Lung (tissue), 12 donors: ENCODE data around the gene IGF2R. TPM values are rescaled to one million over a fixed set of nuclear protein-coding genes. Genes with fewer than 3 reads are reported as not detected.

Experiments used
- ATAC-seq: fragments of 200-7000 bp; cut with Tn5 transposase; one replicate; pipeline ENCODE4 v1.9.1; 2020; ENCODE audit warnings: moderate number of reproducible peaks; ENCODE audit not compliant: insufficient read depth, low FRiP score
- DNase-seq, 3 donors: peaks; one replicate each; pipeline ENCODE4 v3.0.0-alpha.2; 2013 to 2017
- H3K27ac ChIP-seq, 2 donors: one replicate each; pipeline ENCODE4 v1.5.1; 2013; ENCODE audit warnings: mild to moderate bottlenecking in 2 of 2, moderate library complexity in 2 of 2, control low read depth in 1 of 2, inconsistent platforms in 1 of 2, low read depth in 1 of 2, low read length in 1 of 2
- H3K27me3 ChIP-seq, 3 donors: one replicate each; pipeline ENCODE4 v1.5.1; 2013; ENCODE audit warnings: low read length in 2 of 3; ENCODE audit not compliant: control insufficient read depth in 3 of 3, insufficient read depth in 3 of 3
- H3K36me3 ChIP-seq, 4 donors: one replicate each; pipeline ENCODE4 v1.5.1; 2013; ENCODE audit warnings: low read length in 4 of 4, mild to moderate bottlenecking in 1 of 4, moderate library complexity in 1 of 4; ENCODE audit not compliant: control insufficient read depth in 4 of 4, insufficient read depth in 4 of 4
- H3K4me1 ChIP-seq, 5 donors: one replicate each; pipeline ENCODE4 v1.5.1; 2013; ENCODE audit warnings: low read length in 5 of 5, mild to moderate bottlenecking in 2 of 5, moderate library complexity in 1 of 5; ENCODE audit not compliant: control insufficient read depth in 5 of 5, insufficient read depth in 5 of 5
- H3K4me3 ChIP-seq: one replicate; pipeline ENCODE4 v1.5.1; 2013; ENCODE audit warnings: mild to moderate bottlenecking, control low read depth, moderate library complexity
- H3K9ac ChIP-seq, 2 donors: one replicate each; pipeline ENCODE4 v1.5.1; 2013; ENCODE audit warnings: low read length in 2 of 2, control low read depth in 1 of 2; ENCODE audit not compliant: insufficient read depth in 1 of 2
- H3K9me3 ChIP-seq, 4 donors: one replicate each; pipeline ENCODE4 v1.5.1; 2013; ENCODE audit warnings: low read length in 3 of 4, mild to moderate bottlenecking in 1 of 4, moderate library complexity in 1 of 4; ENCODE audit not compliant: control insufficient read depth in 4 of 4, insufficient read depth in 3 of 4
- WGBS, 2 donors: extraction: QIAGEN DNeasy Blood & Tissue Kit; methylation state at CpG; one replicate each; pipeline ENCODE4 v1.1.7; 2013; 5-methylcytosine and 5-hydroxymethylcytosine counted together
- polyA plus RNA-seq, 2 donors: library from polyadenylated mRNA; stranded (reverse); fragments of 200-250 nt; gene quantifications; one replicate each; pipeline ENCODE4 v1.2.1, GENCODE V29; 2013
- total RNA-seq, 2 donors: library from RNA; depleted of rRNA in 1 of 2; stranded (reverse); fragments of >200 nt in 1 of 2; gene quantifications; one replicate each; pipeline ENCODE4 v1.2.1, GENCODE V29; 2014 to 2021
- TF ChIP-seq, protein P1 (sequence below): IDR thresholded peaks from 2 replicates; pipeline ENCODE4 v1.5.1; 2012; ENCODE audit warnings: mild to moderate bottlenecking; ENCODE audit errors: control extremely low read depth, extremely low read depth
- donor health status: control.
- donor health status: control.
- donor health status: Bipolar disorder and iron deficiency.
- donor health status: healthy.
- donor health status: DM: yes; HTN: yes; CAD: no.

IGF2R gene
- total and polyA plus RNA-seq, 4 donors: 30.0 to 125 (median 92.6) TPM

DNA sequence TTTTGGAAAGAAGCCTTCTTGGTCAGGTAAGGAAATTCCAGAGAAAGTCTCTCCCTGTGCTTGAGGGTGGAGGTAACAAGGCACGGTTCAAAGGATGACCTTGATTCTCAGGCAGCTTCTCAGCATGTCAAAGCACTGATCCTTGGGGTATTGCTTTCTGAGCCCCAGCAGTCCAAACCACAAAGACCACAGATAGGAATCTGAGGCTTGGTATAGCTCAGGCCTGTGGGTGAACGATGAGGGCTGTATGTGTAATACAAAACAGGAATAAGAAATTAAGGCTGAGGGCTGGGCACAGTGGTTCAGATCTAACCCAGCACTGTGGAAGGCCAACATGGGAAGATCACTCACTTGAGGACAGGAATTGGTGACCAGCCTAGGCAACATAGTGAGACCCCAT lies 82.5 kb downstream of the IGF2R start:
- Histone ChIP-seq H3K4me3 (no peak overlapping the region), H3K9ac (no peak overlapping the region), H3K4me1 (peaks cover 0 to 6% (median 0%) of the 10 kb centered on the region in 5 donors), H3K36me3 (peaks cover 34 to 70% (median 50%) of the 10 kb centered on the region in 4 donors), H3K9me3 (peaks cover 0 to 1% (median 0%) of the 10 kb centered on the region in 4 donors), H3K27me3 (no peaks in the 10 kb centered on the region), H3K27ac (no peak overlapping the region)
- no peak for DNase-seq
- WGBS, 2 donors: 48 to 66% methylated on average over 2 of the region's 2 CpGs
- TF ChIP-seq, protein P1, sequence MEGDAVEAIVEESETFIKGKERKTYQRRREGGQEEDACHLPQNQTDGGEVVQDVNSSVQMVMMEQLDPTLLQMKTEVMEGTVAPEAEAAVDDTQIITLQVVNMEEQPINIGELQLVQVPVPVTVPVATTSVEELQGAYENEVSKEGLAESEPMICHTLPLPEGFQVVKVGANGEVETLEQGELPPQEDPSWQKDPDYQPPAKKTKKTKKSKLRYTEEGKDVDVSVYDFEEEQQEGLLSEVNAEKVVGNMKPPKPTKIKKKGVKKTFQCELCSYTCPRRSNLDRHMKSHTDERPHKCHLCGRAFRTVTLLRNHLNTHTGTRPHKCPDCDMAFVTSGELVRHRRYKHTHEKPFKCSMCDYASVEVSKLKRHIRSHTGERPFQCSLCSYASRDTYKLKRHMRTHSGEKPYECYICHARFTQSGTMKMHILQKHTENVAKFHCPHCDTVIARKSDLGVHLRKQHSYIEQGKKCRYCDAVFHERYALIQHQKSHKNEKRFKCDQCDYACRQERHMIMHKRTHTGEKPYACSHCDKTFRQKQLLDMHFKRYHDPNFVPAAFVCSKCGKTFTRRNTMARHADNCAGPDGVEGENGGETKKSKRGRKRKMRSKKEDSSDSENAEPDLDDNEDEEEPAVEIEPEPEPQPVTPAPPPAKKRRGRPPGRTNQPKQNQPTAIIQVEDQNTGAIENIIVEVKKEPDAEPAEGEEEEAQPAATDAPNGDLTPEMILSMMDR: no peak
- no peak for ATAC-seq

DNA sequence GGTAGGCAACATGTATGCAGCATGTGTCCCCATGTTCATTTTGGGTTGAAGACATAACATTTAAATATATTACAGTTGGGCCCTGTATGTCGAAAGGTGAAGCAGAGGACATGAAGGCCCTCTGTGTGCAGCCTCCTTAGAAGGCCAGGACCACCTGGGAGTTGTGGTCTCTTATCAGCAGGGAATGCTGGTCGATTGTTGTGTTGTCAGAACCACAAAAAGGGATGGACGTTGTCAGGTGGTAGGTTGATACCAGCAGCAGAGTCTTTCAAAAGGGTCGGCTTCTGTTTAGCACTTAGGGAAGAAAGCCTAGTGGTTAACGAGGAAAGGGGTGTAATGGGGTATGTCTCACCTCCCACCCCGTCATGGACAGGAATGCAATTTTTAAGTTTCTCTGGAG lies 85.4 kb downstream of the IGF2R start:
- TF ChIP-seq, protein P1: no peak
- H3K27me3 ChIP-seq: no peaks in the 10 kb centered on the region
- peaks cover 35 to 66% (median 36%) of the 10 kb centered on the region in 4 donors for H3K36me3 ChIP-seq
- WGBS, 2 donors: 91 to 94% methylated on average over 6 of the region's 6 CpGs
- no peak for ATAC-seq
- H3K27ac ChIP-seq: no peak overlapping the region
- H3K4me3 ChIP-seq: no peak overlapping the region
- peaks cover 0 to 1% (median 0%) of the 10 kb centered on the region in 4 donors for H3K9me3 ChIP-seq
- no peak overlapping the region for H3K9ac ChIP-seq
- no peak for DNase-seq
- peaks cover 0 to 6% (median 0%) of the 10 kb centered on the region in 5 donors for H3K4me1 ChIP-seq

GRCh38 chr6:160054913-160055312 lies 86.0 kb downstream of the IGF2R start:
- Histone ChIP-seq H3K9ac (no peak overlapping the region), H3K36me3 (peaks cover 34 to 68% (median 38%) of the 10 kb centered on the region in 4 donors), H3K27ac (peak overlapping the region in 1 of 2 donors; percentile 17), H3K27me3 (no peaks in the 10 kb centered on the region), H3K4me1 (peaks cover 0 to 6% (median 0%) of the 10 kb centered on the region in 5 donors), H3K4me3 (no peak overlapping the region), H3K9me3 (peaks cover 0 to 1% (median 0%) of the 10 kb centered on the region in 4 donors)
- TF ChIP-seq, protein P1: no peak
- 80 to 87% methylated on average over 7 of the region's 7 CpGs for WGBS, 2 donors
- no peak for DNase-seq
- no peak for ATAC-seq

GRCh38 chr6:160055378-160055777 lies 86.5 kb downstream of the IGF2R start:
- TF ChIP-seq, protein P1: no peak
- H3K27me3 ChIP-seq: no peaks in the 10 kb centered on the region

More at GRCh38 chr6:160055378-160055777, 86.5 kb downstream of the IGF2R start:
- peak; percentile 14 to 35 (median 27) for DNase-seq
- peak; percentile 38 for ATAC-seq
- Histone ChIP-seq H3K4me3 (no peak overlapping the region), H3K9me3 (peaks cover 0 to 1% (median 0%) of the 10 kb centered on the region in 4 donors), H3K36me3 (peaks cover 29 to 68% (median 37%) of the 10 kb centered on the region in 4 donors), H3K27ac (peak overlapping the region in 1 of 2 donors; percentile 20), H3K4me1 (peaks cover 0 to 6% (median 0%) of the 10 kb centered on the region in 5 donors), H3K9ac (no peak overlapping the region)
- 77 to 85% methylated on average over 5 of the region's 5 CpGs for WGBS, 2 donors
